Spinal cord (tissue), 4 donors: Measurements from ENCODE around the gene ZNF473. TPM values are rescaled to one million over a fixed set of nuclear protein-coding genes. Genes with fewer than 3 reads are reported as not detected.

Source experiments
- polyA plus RNA-seq, 2 donors: library from polyadenylated mRNA; unstranded; fragments of 120-200 nt; gene quantifications; one replicate each; pipeline ENCODE4 v1.2.1, GENCODE V29; 2013; ENCODE audit not compliant: insufficient read length in 2 of 2
- total RNA-seq, 2 donors: library from RNA; depleted of rRNA in 1 of 2; stranded (reverse); fragments of 120-200 nt in 1 of 2; fragments of >200 nt in 1 of 2; gene quantifications; one replicate each; pipeline versions ENCODE4 v1.2.3 to v1.2.4, GENCODE V29; 2013 to 2014

The ZNF473 gene
- total and polyA plus RNA-seq, 4 donors: 10.0 to 14.8 (median 14.0) TPM

Other genes with a start within 250 kb of the ZNF473 start
- gene FUZ, start 212.7 kb upstream of the ZNF473 start, total RNA-seq: 10 to 100 TPM; 17.2 to 29.0 TPM
- 10 to 100 TPM; 32.6 to 35.0 TPM for gene FUZ, start 212.7 kb upstream of the ZNF473 start, polyA plus RNA-seq
- gene MED25, start 207.7 kb upstream of the ZNF473 start, total RNA-seq: 10 to 100 TPM; 16.7 to 21.8 TPM
- gene MED25, start 207.7 kb upstream of the ZNF473 start, polyA plus RNA-seq: 10 to 100 TPM; 64.7 to 68.2 TPM
- 100 to 1,000 TPM in 1 of 2 donors, 10 to 100 TPM in 1; 62.2 to 220 TPM for gene PTOV1, start 174.8 kb upstream of the ZNF473 start, total RNA-seq
- 100 to 1,000 TPM; 420 to 438 TPM for gene PTOV1, start 174.8 kb upstream of the ZNF473 start, polyA plus RNA-seq
- 10 to 100 TPM; 22.2 to 47.1 TPM for gene PNKP, start 158.4 kb upstream of the ZNF473 start, total RNA-seq
- 10 to 100 TPM; 53.5 to 87.1 TPM for gene PNKP, start 158.4 kb upstream of the ZNF473 start, polyA plus RNA-seq
- 1 to 10 TPM; 3.8 to 9.0 TPM for gene AKT1S1, start 148.7 kb upstream of the ZNF473 start, total RNA-seq
- gene AKT1S1, start 148.7 kb upstream of the ZNF473 start, polyA plus RNA-seq: 10 to 100 TPM; 43.0 to 43.8 TPM
- gene TBC1D17, start 148.3 kb upstream of the ZNF473 start, total RNA-seq: 10 to 100 TPM in 1 of 2 donors, 1 to 10 TPM in 1; 9.6 to 13.9 TPM
- gene TBC1D17, start 148.3 kb upstream of the ZNF473 start, polyA plus RNA-seq: 10 to 100 TPM; 67.2 to 78.6 TPM
- gene IL4I1, start 129.1 kb upstream of the ZNF473 start, total RNA-seq: under 1 TPM; 0.30 to 0.33 TPM
- 1 to 10 TPM in 1 of 2 donors, under 1 TPM in 1; 0.89 to 1.3 TPM for gene IL4I1, start 129.1 kb upstream of the ZNF473 start, polyA plus RNA-seq
- gene ATF5, start 96.8 kb upstream of the ZNF473 start, total RNA-seq: 1 to 10 TPM; 2.6 to 7.2 TPM
- 10 to 100 TPM; 19.0 to 19.5 TPM for gene ATF5, start 96.8 kb upstream of the ZNF473 start, polyA plus RNA-seq
- gene NUP62, start 96.5 kb upstream of the ZNF473 start, total RNA-seq: 10 to 100 TPM; 16.9 to 41.0 TPM
- gene NUP62, start 96.5 kb upstream of the ZNF473 start, polyA plus RNA-seq: 10 to 100 TPM; 48.3 to 51.3 TPM
- gene SIGLEC11, start 64.8 kb upstream of the ZNF473 start, total RNA-seq: 1 to 10 TPM; 1.2 to 1.7 TPM
- gene SIGLEC11, start 64.8 kb upstream of the ZNF473 start, polyA plus RNA-seq: under 1 TPM; 0.52 to 0.53 TPM
- gene VRK3, start 633 bp upstream of the ZNF473 start, total RNA-seq: 10 to 100 TPM; 18.9 to 42.0 TPM
- 10 to 100 TPM; 48.1 to 58.3 TPM for gene VRK3, start 633 bp upstream of the ZNF473 start, polyA plus RNA-seq
- not detected for gene IZUMO2, start 137.3 kb downstream of the ZNF473 start, total RNA-seq
- not detected for gene IZUMO2, start 137.3 kb downstream of the ZNF473 start, polyA plus RNA-seq
- 1 to 10 TPM; 4.1 to 7.2 TPM for gene MYH14, start 177.6 kb downstream of the ZNF473 start, total RNA-seq
- 10 to 100 TPM; 14.6 to 16.8 TPM for gene MYH14, start 177.6 kb downstream of the ZNF473 start, polyA plus RNA-seq